HUES64 (cell line): ENCODE measurements around the gene PACSIN1. TPM values are rescaled to one million over a fixed set of nuclear protein-coding genes. Genes with fewer than 3 reads are reported as not detected.

Experiments
- H3K27ac ChIP-seq: 2 replicates; pipeline ENCODE4 v1.7.0; 2013; ENCODE audit warnings: low read depth, low read length, inconsistent platforms
- H3K27me3 ChIP-seq: 2 replicates; pipeline ENCODE4 v1.6.1; 2013; ENCODE audit warnings: mild to moderate bottlenecking, low read length; ENCODE audit not compliant: insufficient read depth
- H3K36me3 ChIP-seq: 2 replicates; pipeline ENCODE4 v1.6.1; 2013; ENCODE audit warnings: mild to moderate bottlenecking, low read length; ENCODE audit not compliant: insufficient read depth
- H3K4me1 ChIP-seq: 2 replicates; pipeline ENCODE4 v1.6.1; 2013; ENCODE audit warnings: mild to moderate bottlenecking, low read length, moderate library complexity; ENCODE audit not compliant: insufficient read depth
- H3K4me3 ChIP-seq: 2 replicates; pipeline ENCODE4 v1.5.1; 2013; ENCODE audit warnings: mild to moderate bottlenecking, low read length, moderate library complexity
- H3K9ac ChIP-seq: 2 replicates; pipeline ENCODE4 v1.6.1; 2013; ENCODE audit warnings: mild to moderate bottlenecking, low read depth, low read length
- H3K9me3 ChIP-seq: 2 replicates; pipeline ENCODE4 v1.6.1; 2013; ENCODE audit warnings: low read depth, low read length; ENCODE audit not compliant: insufficient read depth
- WGBS: fragments of 150-250, 120-280 bp; methylation state at CpG from one replicate; pipeline ENCODE4 v1.1.7; 2013; ENCODE audit warnings: missing lambda C conversion rate; 5-methylcytosine and 5-hydroxymethylcytosine counted together
- polyA plus RNA-seq, 2 experiments: library from polyadenylated mRNA; stranded (reverse); fragments of 50-300 nt; gene quantifications; one replicate each; pipeline ENCODE4 v1.2.3, GENCODE V29; 2013

The PACSIN1 gene
- 3.8 TPM for polyA plus RNA-seq (2013, experiment 1 of 2)
- polyA plus RNA-seq (2013, experiment 2 of 2), result 3.9 TPM

- 0 out of 2 replicates have a peak, but pooled peaks cover 6% of the 10 kb centered on the region for H3K4me1 ChIP-seq
- H3K9me3 ChIP-seq, result no peaks in the 10 kb centered on the region
- H3K27me3 ChIP-seq, result peaks cover 17% of the 10 kb centered on the region
- 1% methylated on average over 61 of the region's 67 CpGs for WGBS
- H3K9ac ChIP-seq, result peak within 1 kb of the TSS; percentile 64
- no peaks in the 10 kb centered on the region for H3K36me3 ChIP-seq
- no peak within 1 kb of the TSS for H3K27ac ChIP-seq
- H3K4me3 ChIP-seq, result peak within 1 kb of the TSS; percentile 60
Observed at GRCh38 chr6:34465531-34466241, at the start of gene PACSIN1. PACSIN1 (plus strand) TSS chr6:34466076; CDS start chr6:34526306, 60,230 bp downstream.

DNA sequence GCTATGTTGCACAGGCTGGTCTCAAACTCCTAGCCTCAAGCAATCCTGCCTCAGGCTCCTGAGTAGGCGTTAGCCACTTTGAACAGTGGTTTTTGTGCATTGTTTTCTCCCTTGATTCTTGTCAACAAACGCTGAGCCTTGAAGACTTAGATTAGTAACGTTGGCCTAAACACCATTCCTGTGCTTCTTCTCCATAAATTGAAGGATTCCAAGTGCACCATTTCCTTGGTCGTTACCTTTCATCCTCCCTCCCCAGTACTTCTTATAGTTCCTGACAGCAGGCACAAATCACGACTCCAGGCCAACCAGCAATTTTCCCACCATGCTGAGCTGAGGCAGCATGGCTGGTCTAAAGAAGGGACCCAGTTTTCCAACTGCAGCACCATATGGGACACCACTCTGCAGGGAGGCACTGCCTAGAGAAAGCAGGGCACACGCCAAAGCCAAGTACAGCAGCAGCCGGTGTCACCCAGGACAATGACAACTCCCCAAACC is 49.0 kb upstream of the PACSIN1 start:
- WGBS, result 93% methylated on average over 7 of the region's 7 CpGs
- peaks cover 72% of the 10 kb centered on the region for H3K36me3 ChIP-seq
- no peak overlapping the region for H3K4me3 ChIP-seq

DNA sequence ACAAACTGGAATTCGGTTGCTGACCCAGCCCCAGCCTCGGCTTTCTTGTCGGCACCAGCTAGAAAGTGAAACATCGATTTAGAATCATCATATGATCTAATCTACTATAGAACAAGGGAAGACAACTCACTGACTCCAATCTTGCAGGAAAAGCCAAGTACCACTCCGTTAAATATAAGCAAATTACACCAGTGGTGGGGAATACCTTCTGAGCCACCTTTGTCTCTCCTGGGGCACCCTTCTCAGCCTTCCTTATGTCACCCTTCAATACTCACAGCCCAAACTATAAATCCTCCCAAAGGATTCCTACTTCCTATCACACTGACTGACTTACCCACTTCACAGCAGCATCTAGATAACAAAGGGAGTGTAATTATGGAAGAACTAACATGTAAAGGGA is 47.5 kb upstream of the PACSIN1 start:
- WGBS, result 97% methylated on average over 5 of the region's 5 CpGs
- H3K4me3 ChIP-seq, result no peak overlapping the region
- no peaks in the 10 kb centered on the region for H3K4me1 ChIP-seq
- H3K9ac ChIP-seq, result no peak overlapping the region
- no peaks in the 10 kb centered on the region for H3K27me3 ChIP-seq
- H3K27ac ChIP-seq, result no peak overlapping the region
- no peaks in the 10 kb centered on the region for H3K9me3 ChIP-seq
- peaks cover 77% of the 10 kb centered on the region for H3K36me3 ChIP-seq

More for the DNA sequence above, 49.0 kb upstream of the PACSIN1 start:
- Histone ChIP-seq H3K9ac (no peak overlapping the region), H3K4me1 (no peaks in the 10 kb centered on the region), H3K27ac (no peak overlapping the region), H3K27me3 (no peaks in the 10 kb centered on the region), H3K9me3 (no peaks in the 10 kb centered on the region)

- no peaks in the 10 kb centered on the region for H3K9me3 ChIP-seq
- WGBS, result 98% methylated on average over 5 of the region's 5 CpGs
- no peak overlapping the region for H3K4me3 ChIP-seq
- peaks cover 72% of the 10 kb centered on the region for H3K36me3 ChIP-seq
- H3K27ac ChIP-seq, result peak overlapping the region; percentile 37
- no peaks in the 10 kb centered on the region for H3K27me3 ChIP-seq
- H3K4me1 ChIP-seq, result peaks cover 8% of the 10 kb centered on the region; the same call in 1 of the 2 replicates
- H3K9ac ChIP-seq, result no peak overlapping the region
Observed at GRCh38 chr6:34423254-34423653, 42.6 kb upstream of the PACSIN1 start.

GRCh38 chr6:34424200-34425131 is 41.4 kb upstream of the PACSIN1 start:
- peak overlapping the region; percentile 98 for H3K4me3 ChIP-seq
- H3K36me3 ChIP-seq, result peaks cover 60% of the 10 kb centered on the region
- no peaks in the 10 kb centered on the region for H3K27me3 ChIP-seq
- no peaks in the 10 kb centered on the region for H3K9me3 ChIP-seq
- peak overlapping the region; percentile 84 for H3K27ac ChIP-seq
- H3K9ac ChIP-seq, result peak overlapping the region; percentile 100
- peaks cover 8% of the 10 kb centered on the region; the same call in 1 of the 2 replicates for H3K4me1 ChIP-seq
- 75% methylated on average over 16 of the region's 19 CpGs for WGBS

- peaks cover 53% of the 10 kb centered on the region for H3K36me3 ChIP-seq
- 8% methylated on average over 10 of the region's 10 CpGs for WGBS
- peak overlapping the region; percentile 98 for H3K4me3 ChIP-seq
Observed at GRCh38 chr6:34425132-34425497, 40.8 kb upstream of the PACSIN1 start.

GRCh38 chr6:34425498-34426410 is 40.1 kb upstream of the PACSIN1 start, which contains the start of gene RPS10:
RPS10 (minus strand) TSS chr6:34426069; CDS start chr6:34425221, 848 bp downstream.
- peak within 1 kb of the TSS; percentile 98 for H3K4me3 ChIP-seq
- peaks cover 8% of the 10 kb centered on the region; the same call in 1 of the 2 replicates for H3K4me1 ChIP-seq
- peaks cover 47% of the 10 kb centered on the region for H3K36me3 ChIP-seq
- peak within 1 kb of the TSS; percentile 100 for H3K9ac ChIP-seq
- H3K27me3 ChIP-seq, result no peaks in the 10 kb centered on the region
- 1% methylated on average over 54 of the region's 58 CpGs for WGBS
- H3K27ac ChIP-seq, result peak within 1 kb of the TSS; percentile 84
- peaks cover 3% of the 10 kb centered on the region; the same call in 1 of the 2 replicates for H3K9me3 ChIP-seq

More at GRCh38 chr6:34425132-34425497, 40.8 kb upstream of the PACSIN1 start:
- no peaks in the 10 kb centered on the region for H3K27me3 ChIP-seq
- peak overlapping the region; percentile 84 for H3K27ac ChIP-seq
- peaks cover 8% of the 10 kb centered on the region; the same call in 1 of the 2 replicates for H3K4me1 ChIP-seq
- H3K9me3 ChIP-seq, result no peaks in the 10 kb centered on the region
- peak overlapping the region; percentile 100 for H3K9ac ChIP-seq

DNA sequence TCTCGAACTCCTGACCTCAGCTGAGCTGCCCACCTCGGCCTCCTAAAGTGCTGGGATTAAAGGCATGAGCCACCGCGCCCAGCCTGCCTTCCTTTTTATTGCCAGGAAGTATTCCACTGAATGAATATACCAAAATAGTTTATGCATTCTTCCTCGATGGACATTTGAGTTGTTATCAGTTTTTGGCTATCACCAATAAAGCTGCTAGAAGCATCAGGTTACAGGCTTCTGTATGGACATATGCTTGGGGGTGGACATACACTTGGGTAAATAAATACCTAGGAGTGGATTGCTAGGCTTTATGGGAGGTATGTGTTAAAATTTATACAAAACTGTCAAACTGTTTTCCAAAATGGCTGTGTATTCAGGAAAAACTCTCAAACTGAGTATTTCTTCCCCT is 30.0 kb upstream of the PACSIN1 start:
- H3K36me3 ChIP-seq, result no peaks in the 10 kb centered on the region
- no peaks in the 10 kb centered on the region for H3K4me1 ChIP-seq
- no peak overlapping the region for H3K27ac ChIP-seq
- H3K9me3 ChIP-seq, result peaks cover 17% of the 10 kb centered on the region
- no peak overlapping the region for H3K4me3 ChIP-seq
- no peaks in the 10 kb centered on the region for H3K27me3 ChIP-seq
- 90% methylated on average over 5 of the region's 5 CpGs for WGBS
- H3K9ac ChIP-seq, result no peak overlapping the region

- whole genome bisulfite sequencing, result 94% methylated on average over 38 of the region's 38 CpGs
- Histone ChIP-seq H3K27ac (no peak overlapping the region), H3K9me3 (peaks cover 17% of the 10 kb centered on the region), H3K9ac (no peak overlapping the region), H3K4me3 (no peak overlapping the region), H3K36me3 (no peaks in the 10 kb centered on the region), H3K4me1 (no peaks in the 10 kb centered on the region), H3K27me3 (no peaks in the 10 kb centered on the region)
Observed at GRCh38 chr6:34436803-34437643, 28.9 kb upstream of the PACSIN1 start.

DNA sequence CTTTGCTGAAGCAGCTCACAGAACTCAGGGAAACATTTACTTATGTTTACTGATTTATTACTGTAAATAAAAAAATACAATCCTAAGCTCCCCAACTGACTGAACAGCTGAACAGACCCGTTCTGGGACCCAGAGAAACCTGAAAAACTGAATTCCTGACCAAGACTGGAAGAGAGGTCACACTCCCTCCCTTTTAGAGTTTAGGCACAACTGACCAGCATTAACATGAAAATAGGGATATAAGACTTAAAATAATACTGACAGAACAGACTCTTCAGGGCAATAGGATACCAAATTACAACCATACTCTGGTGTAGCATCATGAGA is 28.3 kb upstream of the PACSIN1 start:
- no peak overlapping the region for H3K27ac ChIP-seq
- WGBS, result 100% methylated on average over 1 of the region's 1 CpG

More for the DNA sequence above, 28.3 kb upstream of the PACSIN1 start:
- Histone ChIP-seq H3K36me3 (no peaks in the 10 kb centered on the region), H3K27me3 (no peaks in the 10 kb centered on the region), H3K4me1 (no peaks in the 10 kb centered on the region), H3K9me3 (peaks cover 17% of the 10 kb centered on the region), H3K9ac (no peak overlapping the region), H3K4me3 (no peak overlapping the region)
